ENCODE measurements around the gene TLE1. TPM values are rescaled to one million over a fixed set of nuclear protein-coding genes. Genes with fewer than 3 reads are reported as not detected.

TLE1 gene
- total RNA-seq, 4 donors from 2014 or later: 43.6 to 86.2 (median 68.2) TPM

GRCh38 chr9:81722277-81722676, 32.9 kb upstream of the TLE1 start:
- 97 to 100% methylated on average over 3 of the region's 3 CpGs for WGBS, 2 donors (ENCODE audit: low coverage in 1 of 2)
- Histone ChIP-seq H3K9me3 (no peaks in the 10 kb centered on the region), H3K27me3 (no peaks in the 10 kb centered on the region), H3K4me3 (no peak overlapping the region), H3K27ac (no peak overlapping the region), H3K4me1 (no peaks in the 10 kb centered on the region), H3K36me3 (no peaks in the 10 kb centered on the region)
- no peak for ATAC-seq
- TF ChIP-seq POLR2A (IDR thresholded peaks at IDR 0.05): no peak
- TF ChIP-seq POLR2AphosphoS5 (IDR thresholded peaks at IDR 0.05): no peak
- TF ChIP-seq EP300 (IDR thresholded peaks at IDR 0.05): no peak
- TF ChIP-seq CTCF (IDR thresholded peaks at IDR 0.05): no peak

- Histone ChIP-seq H3K4me1 (no peaks in the 10 kb centered on the region), H3K4me3 (no peak overlapping the region), H3K9me3 (no peaks in the 10 kb centered on the region), H3K27ac (no peak overlapping the region), H3K36me3 (no peaks in the 10 kb centered on the region), H3K27me3 (no peaks in the 10 kb centered on the region)
- TF ChIP-seq CTCF (IDR thresholded peaks at IDR 0.05): no peak
- TF ChIP-seq POLR2A (IDR thresholded peaks at IDR 0.05): no peak
- TF ChIP-seq EP300 (IDR thresholded peaks at IDR 0.05): no peak
- no peak for TF ChIP-seq POLR2AphosphoS5 (IDR thresholded peaks at IDR 0.05)
- ATAC-seq: no peak
- WGBS, 2 donors (ENCODE audit: low coverage in 1 of 2): 93 to 100% methylated on average over 5 to 9 of the region's 9 CpGs
Observed at GRCh38 chr9:81720450-81721086, 31.2 kb upstream of the TLE1 start.

- Histone ChIP-seq H3K4me3 (no peak overlapping the region), H3K36me3 (no peaks in the 10 kb centered on the region), H3K27me3 (no peaks in the 10 kb centered on the region), H3K9me3 (no peaks in the 10 kb centered on the region), H3K27ac (no peak overlapping the region), H3K4me1 (no peaks in the 10 kb centered on the region)
- no peak for ATAC-seq
- WGBS, 2 donors (ENCODE audit: low coverage in 1 of 2): 97 to 100% methylated on average over 1 to 4 of the region's 4 CpGs
- TF ChIP-seq EP300 (IDR thresholded peaks at IDR 0.05): no peak
- no peak for TF ChIP-seq POLR2A (IDR thresholded peaks at IDR 0.05)
- no peak for TF ChIP-seq POLR2AphosphoS5 (IDR thresholded peaks at IDR 0.05)
- TF ChIP-seq CTCF (IDR thresholded peaks at IDR 0.05): no peak
Observed at GRCh38 chr9:81719972-81720371, 30.6 kb upstream of the TLE1 start.

GRCh38 chr9:81718244-81718643, 28.9 kb upstream of the TLE1 start:
- TF ChIP-seq POLR2A (IDR thresholded peaks at IDR 0.05): no peak
- TF ChIP-seq POLR2AphosphoS5 (IDR thresholded peaks at IDR 0.05): no peak
- TF ChIP-seq CTCF (IDR thresholded peaks at IDR 0.05): no peak
- TF ChIP-seq EP300 (IDR thresholded peaks at IDR 0.05): no peak
- no peaks in the 10 kb centered on the region for H3K9me3 ChIP-seq
- H3K4me1 ChIP-seq: no peaks in the 10 kb centered on the region
- no peak overlapping the region for H3K4me3 ChIP-seq
- WGBS, 2 donors (ENCODE audit: low coverage in 1 of 2): 87% methylated on average over 4 of the region's 6 CpGs
- ATAC-seq: no peak
- H3K27me3 ChIP-seq: no peaks in the 10 kb centered on the region
- H3K36me3 ChIP-seq: no peaks in the 10 kb centered on the region
- H3K27ac ChIP-seq: no peak overlapping the region

- no peak for TF ChIP-seq POLR2A (IDR thresholded peaks at IDR 0.05)
- no peaks in the 10 kb centered on the region for H3K36me3 ChIP-seq
- H3K4me3 ChIP-seq: no peak overlapping the region
- H3K27ac ChIP-seq: no peak overlapping the region
- no peaks in the 10 kb centered on the region for H3K9me3 ChIP-seq
- ATAC-seq: no peak
- no peaks in the 10 kb centered on the region for H3K27me3 ChIP-seq
- no peaks in the 10 kb centered on the region for H3K4me1 ChIP-seq
Observed at GRCh38 chr9:81717747-81718077, 28.4 kb upstream of the TLE1 start.

Data from gastroesophageal sphincter (tissue), 4 donors.